ENCODE measurements around the gene GET4. TPM values are rescaled to one million over a fixed set of nuclear protein-coding genes. Genes with fewer than 3 reads are reported as not detected.

The GET4 gene
- total and polyA plus RNA-seq, 2 of the 8 experiments (the other 6 are each of a cell fraction or from before 2014, with no cell fraction given), result 56.7 to 74.1 TPM

GRCh38 chr7:887488-887820 lies 11.1 kb downstream of the GET4 start:
- no peaks in the 10 kb centered on the region for H3K27me3 ChIP-seq (replicated peaks in 1 of 4; ENCODE audit: control insufficient read depth in 3 of 4, extremely low read depth in 1 of 4, insufficient read depth in 3 of 4, low read length in 3 of 4)
- H3K79me1 ChIP-seq (ENCODE audit: low read depth, low read length), result peaks cover 44% of the 10 kb centered on the region
- no peak overlapping the region for H3K9ac ChIP-seq (replicated peaks in 1 of 4; ENCODE audit: extremely low read depth in 1 of 4, low read depth in 3 of 4, low read length in 3 of 4)
- no peak overlapping the region for H3K4me3 ChIP-seq (ENCODE audit: extremely low read depth in 1 of 4, insufficient read depth in 2 of 4, low read depth in 3 of 4, low read length in 4 of 4)
- DNase-seq (ENCODE audit: low read depth in 1 of 2, low spot score in 2 of 2) (no peak), FAIRE-seq (no peak)
- H2BK15ac ChIP-seq (ENCODE audit: low read length), result no peak overlapping the region
- peaks cover 41 to 43% of the 10 kb centered on the region in 2 experiments for H4K20me1 ChIP-seq (replicated peaks in 1 of 2; ENCODE audit: control insufficient read depth in 1 of 2, insufficient read depth in 2 of 2, low read length in 2 of 2)
- H3K4me2 ChIP-seq (ENCODE audit: insufficient read depth in 1 of 2, low read depth in 2 of 2, low read length in 2 of 2), result no peak overlapping the region
- no peak overlapping the region for H3K27ac ChIP-seq (ENCODE audit: low read depth, low read length)
- no peak overlapping the region for H3K4ac ChIP-seq (replicated peaks; ENCODE audit: insufficient read length, low read depth, low read length)
- H3K23ac ChIP-seq (ENCODE audit: insufficient read length), result no peak overlapping the region
- no peak overlapping the region for H2AFZ ChIP-seq (ENCODE audit: low read length)
- H2BK12ac ChIP-seq (ENCODE audit: low read depth, low read length), result no peak overlapping the region
- H3K4me1 ChIP-seq (replicated peaks in 1 of 4; ENCODE audit: control insufficient read depth in 3 of 4, insufficient read depth in 4 of 4, low read length in 3 of 4), result peaks cover 0 to 12% (median 1%) of the 10 kb centered on the region in 4 experiments; a peak in 2 of 7 replicates
- peaks cover 14 to 43% (median 29%) of the 10 kb centered on the region in 4 experiments; a peak in 7 of 8 replicates for H3K36me3 ChIP-seq (ENCODE audit: control insufficient read depth in 2 of 4, insufficient read depth in 4 of 4, low read length in 3 of 4)
- H3K56ac ChIP-seq (replicated peaks; ENCODE audit: insufficient read length, low read depth, low read length), result no peak overlapping the region
- H3K14ac ChIP-seq (ENCODE audit: insufficient read length), result no peak overlapping the region
- H2AK5ac ChIP-seq (ENCODE audit: low read depth, low read length), result no peak overlapping the region
- H3K79me2 ChIP-seq (ENCODE audit: control insufficient read depth in 1 of 2, insufficient read depth in 2 of 2, low read length in 2 of 2), result peaks cover 20 to 72% of the 10 kb centered on the region in 2 experiments
- H3K9me3 ChIP-seq (ENCODE audit: insufficient read depth in 2 of 2, low read depth in 1 of 2, low read length in 1 of 2), result no peaks in the 10 kb centered on the region
- 97% methylated on average over 18 of the region's 18 CpGs; no CpG with 5 or more reads in 1 of the 2 experiments for WGBS, 2 experiments (ENCODE audit: extremely low coverage in 1 of 2, insufficient coverage in 1 of 2, insufficient read length in 1 of 2, insufficient replicate concordance in 2 of 2, low coverage in 1 of 2, low lambda C conversion rate in 2 of 2, missing lambda C conversion rate in 1 of 2)
- H2BK5ac ChIP-seq (ENCODE audit: low read depth, low read length), result peak overlapping the region; percentile 24; the same call in 1 of the 2 replicates
- H3K18ac ChIP-seq (ENCODE audit: extremely low read depth, low read length), result no peak overlapping the region
- no peaks in the 10 kb centered on the region; the same call in 1 of the 2 replicates for H3K23me2 ChIP-seq (ENCODE audit: low read depth, low read length)
- no peak overlapping the region for H4K5ac ChIP-seq (ENCODE audit: insufficient read length, low read depth, low read length)
- no peak overlapping the region for H2BK20ac ChIP-seq (ENCODE audit: low read length)
- no peak overlapping the region for H4K91ac ChIP-seq (replicated peaks; ENCODE audit: insufficient read length, low read length)
- CTCF ChIA-PET (ENCODE audit: partially characterized antibody), result interaction anchor here (0.6 kb wide), 1 partner anchor 1509 kb away, joined by 3 read pairs; no protein-coding TSS in a partner anchor
- no peak overlapping the region for H2BK120ac ChIP-seq (replicated peaks; ENCODE audit: low read depth, low read length)
- H4K8ac ChIP-seq (ENCODE audit: extremely low read depth, insufficient read depth, low read length), result no peak overlapping the region
- POLR2A ChIA-PET (ENCODE audit: partially characterized antibody), result interaction anchor here (0.9 to 1.6 kb wide), 4 partner anchors 11 to 123 kb away, joined by 3 to 6 read pairs (median 4); partner anchors contain the start of gene GET4
- TF ChIP-seq CEBPB (IDR thresholded peaks at IDR 0.05; ENCODE audit: low read depth, low read length) (no peak), TEAD4 (IDR thresholded peaks at IDR 0.05; ENCODE audit: low read depth, low read length) (no peak), FOSL1 (IDR thresholded peaks at IDR 0.05; ENCODE audit: insufficient read depth, low read depth, low read length) (no peak), RXRA (IDR thresholded peaks at IDR 0.05; ENCODE audit: insufficient read depth, low read depth, low read length) (no peak), SP4 (IDR thresholded peaks at IDR 0.05; ENCODE audit: low read length) (no peak), JUND (IDR thresholded peaks at IDR 0.05; ENCODE audit: low read length) (no peak), SP1 (IDR thresholded peaks at IDR 0.05; ENCODE audit: low read depth, low read length) (no peak), KDM4A (IDR thresholded peaks at IDR 0.05; ENCODE audit: low read depth, low read length, severe bottlenecking) (no peak), RNF2 (IDR thresholded peaks at IDR 0.05; ENCODE audit: borderline replicate concordance, low read depth, low read length, missing control alignments, poor library complexity, severe bottlenecking) (no peak), SP2 (IDR thresholded peaks at IDR 0.05; ENCODE audit: low read length) (no peak), SUZ12 (IDR thresholded peaks at IDR 0.05; ENCODE audit: low read length) (no peak), JUN (IDR thresholded peaks at IDR 0.05; ENCODE audit: low read depth, low read length) (no peak)

Data from H1 (cell line).